Measurements from ENCODE around the gene ZFP64.

The ZFP64 gene

GRCh38 chr20:52103335-52103912 lies 88.2 kb downstream of the ZFP64 start:
- DNase-seq, result no peak

- DNase-seq, result no peak
Observed at GRCh38 chr20:52102559-52102958, 89.0 kb downstream of the ZFP64 start.

- DNase-seq, result no peak
Observed at GRCh38 chr20:52102126-52102525, 89.5 kb downstream of the ZFP64 start.
